HepG2 (cell line): ENCODE results near the gene WDR83. TPM values are rescaled to one million over a fixed set of nuclear protein-coding genes. Genes with fewer than 3 reads are reported as not detected.
A peak's percentile ranks its signal among the peaks of the same experiment; 100 is the strongest.

Experiments used
- ATRX ChIP-seq: sonication (generic); formaldehyde crosslinking; IDR thresholded peaks from 2 replicates; pipeline ENCODE4 v1.4.0; 2020; ENCODE audit warnings: missing genetic modification reagents, borderline replicate concordance
- IRF1 ChIP-seq: sonication (generic); formaldehyde crosslinking; IDR thresholded peaks from 2 replicates; pipeline ENCODE4 v1.4.0; 2020; ENCODE audit warnings: low read depth, mild to moderate bottlenecking, missing genetic modification reagents
- MIER2 ChIP-seq: IDR thresholded peaks from 2 replicates; pipeline ENCODE4 v1.6.1; 2016; ENCODE audit warnings: missing biosample characterization, missing genetic modification reagents
- MIXL1 ChIP-seq: IDR thresholded peaks from 2 replicates; pipeline ENCODE4 v1.6.1; 2016
- MYPOP ChIP-seq: sonication (generic); formaldehyde crosslinking; IDR thresholded peaks from 2 replicates; pipeline ENCODE4 v1.8.1; 2023; ENCODE audit warnings: mild to moderate bottlenecking, moderate library complexity, missing genetic modification reagents
- PATZ1 ChIP-seq: sonication (generic); formaldehyde crosslinking; IDR thresholded peaks from 2 replicates; pipeline ENCODE4 v1.4.0; 2020; ENCODE audit warnings: missing genetic modification reagents
- POLR2AphosphoS5 ChIP-seq: IDR thresholded peaks from 2 replicates; pipeline ENCODE4 v1.6.1; 2012; ENCODE audit warnings: low read depth, low read length
- REL ChIP-seq: sonication (generic); formaldehyde crosslinking; conservative IDR thresholded peaks from 2 replicates; pipeline ENCODE4 v1.8.0; 2022; ENCODE audit warnings: mild to moderate bottlenecking, missing genetic modification reagents, moderate library complexity
- SAP130 ChIP-seq: IDR thresholded peaks from 2 replicates; pipeline ENCODE4 v1.6.1; 2016; ENCODE audit warnings: low read depth
- SRSF9 ChIP-seq: fragments of 200-400 bp; formaldehyde crosslinking; IDR thresholded peaks from 2 replicates; pipeline ENCODE4 v1.6.1; 2018; ENCODE audit warnings: borderline replicate concordance, mild to moderate bottlenecking, low read depth, low read length; ENCODE audit not compliant: insufficient read depth, poor library complexity, severe bottlenecking
- ZBTB25 ChIP-seq: IDR thresholded peaks from 2 replicates; pipeline ENCODE4 v1.6.1; 2018; ENCODE audit warnings: missing genetic modification reagents
- ZFP82 ChIP-seq: sonication (generic); formaldehyde crosslinking; IDR thresholded peaks from 2 replicates; pipeline ENCODE4 v1.5.1; 2020; ENCODE audit warnings: mild to moderate bottlenecking, missing genetic modification reagents, borderline replicate concordance
- ZNF232 ChIP-seq: sonication (generic); formaldehyde crosslinking; IDR thresholded peaks from 2 replicates; pipeline ENCODE4 v1.4.0; 2020; ENCODE audit warnings: missing genetic modification reagents, borderline replicate concordance
- ZNF350 ChIP-seq: sonication (generic); formaldehyde crosslinking; IDR thresholded peaks from 2 replicates; pipeline ENCODE4 v1.4.0; 2020; ENCODE audit warnings: mild to moderate bottlenecking, low read depth, missing genetic modification reagents, borderline replicate concordance
- ZNF598 ChIP-seq: sonication (generic); formaldehyde crosslinking; IDR thresholded peaks from 2 replicates; pipeline ENCODE4 v1.5.1; 2020; ENCODE audit warnings: mild to moderate bottlenecking, missing genetic modification reagents, borderline replicate concordance
- ZNF615 ChIP-seq: sonication (generic); formaldehyde crosslinking; IDR thresholded peaks from 2 replicates; pipeline ENCODE4 v1.5.0; 2020; ENCODE audit warnings: mild to moderate bottlenecking, missing genetic modification reagents, borderline replicate concordance
- ZNF639 ChIP-seq: conservative IDR thresholded peaks from 2 replicates; pipeline ENCODE4 v1.6.1; 2018; ENCODE audit warnings: missing genetic modification reagents
- polyA plus RNA-seq, 8 experiments: library from polyadenylated mRNA; depleted of rRNA in 3 of 8; stranded (reverse) in 7 of 8; unstranded in 1 of 8; fragments of >200 nt; fragmentation: Illumina TruSeq in 4 of 8; extraction: Trizol in 4 of 8; gene quantifications; 2 replicates each; pipeline versions ENCODE4 v1.2.1 to v1.2.3, GENCODE V29; 2011 to 2016; ENCODE audit warnings: low read depth in 4 of 8, missing spikeins in 1 of 8, mixed read lengths in 1 of 8; ENCODE audit not compliant: insufficient read depth in 1 of 8
- total RNA-seq, 5 experiments: library from RNA; depleted of rRNA; stranded (reverse); fragments of >200 nt; fragmentation: Illumina TruSeq; extraction: Trizol; gene quantifications; 2 replicates each; pipeline ENCODE4 v1.2.3, GENCODE V29; 2016; ENCODE audit warnings: low read depth in 1 of 5

WDR83 gene
- total and polyA plus RNA-seq, 2 of the 13 experiments (the other 11 are each of a cell fraction or from before 2014, with no cell fraction given): 4.5 to 10.7 TPM

- TF ChIP-seq ZNF350 (CRISPR knock-in tag): peak; percentile 68; the same call in 1 of the 2 replicates
- no peak for TF ChIP-seq ATRX (CRISPR knock-in tag)
- no peak for TF ChIP-seq PATZ1 (CRISPR knock-in tag)
- no peak for TF ChIP-seq MYPOP
- no peak for TF ChIP-seq ZNF615 (CRISPR knock-in tag)
- TF ChIP-seq SAP130 (CRISPR knock-in tag): peak; percentile 100
- TF ChIP-seq ZNF639: 0 out of 2 replicates have a peak, but pooled peaks have one; percentile 29
- TF ChIP-seq REL (CRISPR knock-in tag): no peak
- TF ChIP-seq MIXL1 (CRISPR knock-in tag): peak; percentile 73
- TF ChIP-seq ZNF232: no peak
- TF ChIP-seq ZBTB25 (CRISPR knock-in tag): peak; percentile 71; the same call in 1 of the 2 replicates
- peak; percentile 64; the same call in 1 of the 2 replicates for TF ChIP-seq ZNF598 (CRISPR knock-in tag)
- TF ChIP-seq MIER2 (CRISPR knock-in tag): no peak
- TF ChIP-seq ZFP82 (CRISPR knock-in tag): no peak
- TF ChIP-seq IRF1 (CRISPR knock-in tag): no peak
- no peak for TF ChIP-seq SRSF9
- peak; percentile 92 for TF ChIP-seq POLR2AphosphoS5
Measured at GRCh38 chr19:12696366-12697335, 30.0 kb downstream of the WDR83 start, which contains the start of gene FBXW9 (continued).
